Osteoblast (primary cell): ENCODE measurements around the gene SUSD4. TPM values are rescaled to one million over a fixed set of nuclear protein-coding genes. Genes with fewer than 3 reads are reported as not detected.

ENCODE experiments used
- DNase-seq: peaks from one replicate; pipeline ENCODE4 v3.0.0; 2011; ENCODE audit warnings: low spot score, mixed read lengths; ENCODE audit not compliant: insufficient read length; ENCODE audit errors: missing footprints
- H2AFZ ChIP-seq: 2 replicates; pipeline ENCODE4 v1.6.0; 2011; ENCODE audit warnings: mild to moderate bottlenecking, low read length
- H3K27ac ChIP-seq: 2 replicates; pipeline ENCODE4 v1.5.1; 2011; ENCODE audit warnings: mild to moderate bottlenecking, low read depth, low read length, moderate library complexity
- H3K27me3 ChIP-seq: 2 replicates; pipeline ENCODE4 v1.6.0; 2012; ENCODE audit warnings: mild to moderate bottlenecking, control low read depth, inconsistent platforms, low read length, moderate library complexity; ENCODE audit not compliant: insufficient read depth
- H3K36me3 ChIP-seq: 2 replicates; pipeline ENCODE4 v1.5.1; 2011; ENCODE audit warnings: mild to moderate bottlenecking, low read length, control low read depth, moderate library complexity; ENCODE audit not compliant: insufficient read depth
- H3K4me1 ChIP-seq: 2 replicates; pipeline ENCODE4 v1.5.1; 2011; ENCODE audit warnings: mild to moderate bottlenecking, low read length, control low read depth, moderate library complexity; ENCODE audit not compliant: insufficient read depth
- H3K4me2 ChIP-seq: 2 replicates; pipeline ENCODE4 v1.6.0; 2011; ENCODE audit warnings: mild to moderate bottlenecking, low read length; ENCODE audit not compliant: insufficient read depth
- H3K4me3 ChIP-seq: fragments of 200-600 bp; sonication (generic); 3 replicates; pipeline ENCODE4 v1.5.1; 2012; ENCODE audit warnings: mild to moderate bottlenecking, low read length, inconsistent platforms; ENCODE audit not compliant: insufficient read depth
- H3K79me2 ChIP-seq: 2 replicates; pipeline ENCODE4 v1.6.0; 2012; ENCODE audit warnings: mild to moderate bottlenecking, low read length, control low read depth, inconsistent platforms; ENCODE audit not compliant: insufficient read depth
- H3K9me3 ChIP-seq: 2 replicates; pipeline ENCODE4 v1.5.1; 2011; ENCODE audit warnings: low read depth, low read length, control low read depth
- H4K20me1 ChIP-seq: 2 replicates; pipeline ENCODE4 v1.6.0; 2012; ENCODE audit warnings: mild to moderate bottlenecking, low read length, control low read depth; ENCODE audit not compliant: insufficient read depth
- total RNA-seq: library from RNA; depleted of rRNA; stranded (reverse); fragments of >200 nt; gene quantifications from 2 replicates; pipeline ENCODE4 v1.2.3, GENCODE V29; 2012
- TF ChIP-seq, protein P1 (sequence below): IDR thresholded peaks from 2 replicates; pipeline ENCODE4 v1.5.1; 2011; ENCODE audit warnings: mild to moderate bottlenecking, low read depth, low read length, moderate library complexity; ENCODE audit errors: extremely low read depth

The SUSD4 gene
- total RNA-seq, 1 donor: not detected

GRCh38 chr1:223334156-223334555, 29.8 kb downstream of the SUSD4 start:
- Histone ChIP-seq H3K4me2 (no peak overlapping the region), H3K27me3 (peaks cover 25% of the 10 kb centered on the region), H2AFZ (no peak overlapping the region), H4K20me1 (no peaks in the 10 kb centered on the region), H3K36me3 (no peaks in the 10 kb centered on the region), H3K4me3 (no peak overlapping the region), H3K4me1 (peaks cover 7% of the 10 kb centered on the region), H3K79me2 (no peaks in the 10 kb centered on the region), H3K9me3 (no peaks in the 10 kb centered on the region), H3K27ac (no peak overlapping the region)
- DNase-seq: no peak
- TF ChIP-seq, protein P1, sequence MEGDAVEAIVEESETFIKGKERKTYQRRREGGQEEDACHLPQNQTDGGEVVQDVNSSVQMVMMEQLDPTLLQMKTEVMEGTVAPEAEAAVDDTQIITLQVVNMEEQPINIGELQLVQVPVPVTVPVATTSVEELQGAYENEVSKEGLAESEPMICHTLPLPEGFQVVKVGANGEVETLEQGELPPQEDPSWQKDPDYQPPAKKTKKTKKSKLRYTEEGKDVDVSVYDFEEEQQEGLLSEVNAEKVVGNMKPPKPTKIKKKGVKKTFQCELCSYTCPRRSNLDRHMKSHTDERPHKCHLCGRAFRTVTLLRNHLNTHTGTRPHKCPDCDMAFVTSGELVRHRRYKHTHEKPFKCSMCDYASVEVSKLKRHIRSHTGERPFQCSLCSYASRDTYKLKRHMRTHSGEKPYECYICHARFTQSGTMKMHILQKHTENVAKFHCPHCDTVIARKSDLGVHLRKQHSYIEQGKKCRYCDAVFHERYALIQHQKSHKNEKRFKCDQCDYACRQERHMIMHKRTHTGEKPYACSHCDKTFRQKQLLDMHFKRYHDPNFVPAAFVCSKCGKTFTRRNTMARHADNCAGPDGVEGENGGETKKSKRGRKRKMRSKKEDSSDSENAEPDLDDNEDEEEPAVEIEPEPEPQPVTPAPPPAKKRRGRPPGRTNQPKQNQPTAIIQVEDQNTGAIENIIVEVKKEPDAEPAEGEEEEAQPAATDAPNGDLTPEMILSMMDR: no peak

DNA sequence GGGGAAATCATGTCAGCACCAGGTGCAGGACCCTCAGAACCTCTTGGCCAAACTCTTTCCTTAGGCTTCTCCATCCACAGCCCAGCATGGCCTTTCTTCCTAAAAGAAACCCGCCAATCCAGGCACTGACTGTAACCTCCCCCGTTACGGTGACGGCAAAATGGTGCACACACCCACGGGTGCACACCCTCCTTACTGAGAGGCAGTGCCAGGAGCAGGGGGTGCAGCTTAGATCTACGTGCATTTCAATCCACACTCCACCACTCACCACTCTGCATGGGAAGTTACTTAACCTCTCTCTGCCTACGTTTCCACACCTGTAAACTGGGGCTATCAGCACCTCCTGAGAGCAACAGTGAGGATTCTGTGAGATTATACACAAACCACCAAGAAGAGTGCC, 31.0 kb downstream of the SUSD4 start:
- Histone ChIP-seq H3K79me2 (no peaks in the 10 kb centered on the region), H2AFZ (no peak overlapping the region), H3K36me3 (no peaks in the 10 kb centered on the region), H4K20me1 (no peaks in the 10 kb centered on the region), H3K4me3 (no peak overlapping the region), H3K27ac (no peak overlapping the region), H3K9me3 (no peaks in the 10 kb centered on the region), H3K4me2 (no peak overlapping the region), H3K4me1 (peaks cover 4% of the 10 kb centered on the region), H3K27me3 (peaks cover 34% of the 10 kb centered on the region)
- TF ChIP-seq, protein P1: no peak
- no peak for DNase-seq

- H3K9me3 ChIP-seq: no peaks in the 10 kb centered on the region
- DNase-seq: no peak
- no peak overlapping the region for H3K4me2 ChIP-seq
- H3K4me3 ChIP-seq: no peak overlapping the region
- H4K20me1 ChIP-seq: no peaks in the 10 kb centered on the region
- H3K36me3 ChIP-seq: no peaks in the 10 kb centered on the region
- H3K79me2 ChIP-seq: no peaks in the 10 kb centered on the region
- peaks cover 29% of the 10 kb centered on the region for H3K27me3 ChIP-seq
- peaks cover 4% of the 10 kb centered on the region for H3K4me1 ChIP-seq
- no peak overlapping the region for H3K27ac ChIP-seq
- no peak overlapping the region for H2AFZ ChIP-seq
- TF ChIP-seq, protein P1: no peak
Measured at GRCh38 chr1:223331929-223332328, 32.0 kb downstream of the SUSD4 start.

DNA sequence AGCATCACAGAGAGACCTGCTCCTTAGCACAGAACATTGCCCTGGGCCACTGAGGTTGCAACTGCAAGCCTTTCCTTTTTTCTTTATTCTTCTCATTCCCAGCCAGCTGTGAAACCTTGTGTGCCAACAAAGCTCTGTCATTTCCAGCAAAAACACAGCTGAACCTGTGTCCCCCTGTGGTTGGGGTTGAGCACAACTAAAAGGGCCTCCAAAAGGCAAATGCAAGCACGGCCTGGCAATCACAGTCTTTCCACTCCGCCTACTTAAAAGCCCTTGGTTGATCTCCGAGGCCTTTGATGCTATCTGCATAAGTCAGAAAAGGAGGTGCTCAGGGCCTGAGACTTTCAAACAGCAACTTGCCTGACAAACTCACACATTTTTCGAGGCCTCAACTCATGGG, 32.7 kb downstream of the SUSD4 start:
- Histone ChIP-seq H3K27me3 (peaks cover 25% of the 10 kb centered on the region), H3K9me3 (no peaks in the 10 kb centered on the region), H2AFZ (no peak overlapping the region), H3K79me2 (no peaks in the 10 kb centered on the region), H3K4me2 (no peak overlapping the region), H3K27ac (no peak overlapping the region), H3K36me3 (no peaks in the 10 kb centered on the region), H3K4me3 (no peak overlapping the region), H3K4me1 (peaks cover 4% of the 10 kb centered on the region), H4K20me1 (no peaks in the 10 kb centered on the region)
- TF ChIP-seq, protein P1: no peak
- DNase-seq: no peak
